GM21515 (cell line): ENCODE data around the gene EIF2AK3.

Experiments
- ATAC-seq: cut with Tn5 transposase; IDR thresholded peaks from one replicate; pipeline ENCODE4 v1.9.1; 2021; ENCODE audit not compliant: unreplicated experiment

The EIF2AK3 gene

DNA sequence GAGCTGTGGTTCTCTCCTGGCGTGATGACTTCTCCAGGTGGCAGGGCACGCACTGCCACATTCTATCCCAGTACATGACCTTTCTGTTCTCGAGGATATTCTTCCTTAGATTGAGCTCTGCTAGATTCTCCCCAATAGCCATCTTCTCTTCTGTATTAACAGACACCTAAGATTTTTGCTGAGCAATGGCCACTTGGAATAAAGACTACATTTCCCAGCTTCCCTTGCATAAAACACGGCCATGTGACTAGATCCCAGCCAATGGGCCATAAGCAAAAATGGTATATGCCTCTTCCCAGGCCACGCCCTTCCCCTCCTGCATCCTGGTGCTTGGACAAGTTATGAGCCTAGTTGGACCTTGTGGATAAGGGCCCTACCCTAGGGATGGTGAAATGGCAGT lies 82.1 kb downstream of the EIF2AK3 start:
- ATAC-seq: no peak

DNA sequence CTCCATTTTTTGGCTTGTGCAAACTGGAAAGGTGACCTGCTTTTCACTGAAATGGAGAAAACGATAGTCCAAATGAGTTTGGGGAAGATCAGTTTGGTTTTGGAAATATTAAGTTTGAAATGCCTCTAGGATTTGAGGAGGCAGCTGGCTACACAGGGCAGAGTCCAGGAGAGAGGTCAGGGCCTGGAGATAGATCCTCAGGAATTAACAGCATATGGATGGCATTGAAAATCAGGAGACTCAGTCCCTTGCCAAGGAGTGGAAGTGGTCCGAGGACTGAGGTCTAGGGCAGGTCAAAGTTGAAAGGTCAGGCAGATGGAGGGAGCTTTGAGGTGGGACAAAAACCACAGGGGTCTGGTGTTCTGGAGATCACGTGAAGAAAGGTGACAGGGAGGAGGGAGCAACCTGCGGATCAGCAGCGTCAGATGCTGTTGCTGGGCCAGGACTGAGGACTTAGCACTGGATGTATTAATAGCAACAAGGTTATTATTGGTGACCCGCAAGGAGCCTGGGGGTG lies 83.7 kb downstream of the EIF2AK3 start:
- ATAC-seq: no peak

DNA sequence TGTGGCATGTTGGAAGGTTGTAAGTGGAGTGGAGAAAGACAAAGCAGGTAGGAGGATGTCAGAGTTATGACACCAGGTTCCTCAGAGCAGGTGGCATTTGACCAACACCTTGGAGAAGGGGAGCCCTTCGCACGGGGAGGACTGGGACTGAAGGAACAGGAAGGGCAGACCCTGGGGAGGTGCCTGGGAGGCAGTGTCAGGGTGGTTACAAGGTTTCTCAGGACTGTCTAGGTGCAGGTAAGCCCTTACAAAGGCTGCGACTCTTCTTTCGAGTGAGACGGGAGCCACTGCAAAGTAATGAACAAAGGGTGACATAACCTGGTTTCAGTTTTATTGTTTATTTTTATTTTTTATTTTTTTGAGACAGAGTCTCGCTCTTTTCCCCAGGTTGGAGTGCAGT lies 84.6 kb downstream of the EIF2AK3 start:
- ATAC-seq: no peak

DNA sequence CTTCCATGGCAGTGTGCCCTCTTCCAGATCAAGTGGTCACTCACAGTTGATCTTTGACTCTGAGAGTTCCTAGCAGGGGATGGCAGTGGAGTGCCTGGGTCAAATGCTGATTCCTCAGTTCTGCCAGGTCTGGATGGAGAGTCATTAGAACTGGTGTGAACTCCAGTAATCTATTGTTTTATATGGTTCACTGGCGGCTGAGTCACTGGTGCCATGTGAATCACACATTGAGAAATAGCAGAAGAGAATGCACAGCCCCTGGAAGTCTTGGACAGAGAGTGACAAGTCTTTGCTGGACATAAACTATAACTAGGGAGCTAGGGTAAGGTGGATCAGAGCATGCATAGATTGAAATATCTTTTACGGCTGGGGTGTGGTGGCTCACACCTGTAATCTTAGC lies 86.9 kb downstream of the EIF2AK3 start:
- ATAC-seq: no peak

DNA sequence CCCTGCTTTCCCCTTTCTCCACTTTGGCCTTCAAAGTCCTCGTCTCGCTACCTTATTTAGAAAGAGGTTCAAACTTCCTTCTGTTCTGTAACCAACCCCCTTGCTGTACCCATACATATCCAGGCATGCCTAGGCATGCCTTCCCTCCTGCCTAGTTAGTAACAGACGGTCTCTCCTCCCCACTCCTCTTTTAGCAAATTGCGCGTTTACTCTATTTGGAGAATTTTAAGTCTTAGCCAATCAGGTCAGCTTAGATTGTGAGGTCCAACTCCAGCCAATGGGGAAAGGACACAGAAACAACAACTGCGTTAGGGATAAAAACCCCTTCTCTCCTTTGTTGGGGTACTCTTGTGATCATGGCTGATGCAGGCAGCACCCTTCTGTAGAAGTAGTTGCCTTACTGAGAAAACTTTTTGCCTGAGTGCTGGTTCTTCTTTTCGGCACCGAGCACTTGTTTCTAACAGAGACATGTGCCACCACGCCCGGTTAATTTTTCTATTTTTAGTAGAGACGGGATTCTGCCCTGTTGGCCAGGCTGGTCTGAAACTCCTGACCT lies 88.8 kb downstream of the EIF2AK3 start:
- no peak for ATAC-seq

DNA sequence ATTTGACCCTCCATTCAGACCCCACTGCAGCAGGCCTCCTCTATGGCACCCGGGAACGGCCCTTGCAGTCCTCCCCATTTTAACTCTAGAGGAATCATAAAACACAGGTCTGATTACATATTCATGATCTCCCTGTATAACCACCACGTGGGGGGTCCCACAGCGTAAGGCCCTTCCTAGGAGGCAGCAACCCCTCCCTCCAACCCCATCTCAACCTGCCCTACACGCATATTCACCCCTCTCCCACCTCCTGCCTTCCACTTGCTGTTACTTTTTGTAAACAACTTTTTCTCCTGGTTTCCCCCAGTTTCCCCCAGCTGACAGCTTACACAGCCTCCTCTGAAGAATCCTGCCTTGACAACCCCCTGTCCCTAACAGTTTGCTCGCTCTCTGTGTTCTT lies 89.6 kb downstream of the EIF2AK3 start:
- no peak for ATAC-seq

DNA sequence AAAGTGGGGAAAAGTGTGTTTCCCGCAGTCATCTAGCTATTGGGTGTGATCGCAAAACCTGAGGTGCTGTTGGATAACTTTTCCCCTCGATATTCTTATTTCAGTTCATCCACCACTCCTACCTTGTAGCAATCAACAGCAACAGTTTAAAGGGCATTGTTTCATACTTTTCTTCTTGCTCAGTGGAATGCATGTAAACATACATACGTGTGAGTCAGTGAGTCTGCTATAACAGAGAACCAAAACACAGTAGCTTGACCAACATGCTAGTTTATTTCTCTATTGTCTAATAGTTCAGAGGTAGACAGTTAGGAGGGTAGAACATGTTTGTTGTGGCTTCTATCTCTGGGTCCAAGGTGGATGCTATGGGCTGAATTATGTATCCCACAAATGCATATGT lies 97.2 kb downstream of the EIF2AK3 start:
- ATAC-seq: no peak

DNA sequence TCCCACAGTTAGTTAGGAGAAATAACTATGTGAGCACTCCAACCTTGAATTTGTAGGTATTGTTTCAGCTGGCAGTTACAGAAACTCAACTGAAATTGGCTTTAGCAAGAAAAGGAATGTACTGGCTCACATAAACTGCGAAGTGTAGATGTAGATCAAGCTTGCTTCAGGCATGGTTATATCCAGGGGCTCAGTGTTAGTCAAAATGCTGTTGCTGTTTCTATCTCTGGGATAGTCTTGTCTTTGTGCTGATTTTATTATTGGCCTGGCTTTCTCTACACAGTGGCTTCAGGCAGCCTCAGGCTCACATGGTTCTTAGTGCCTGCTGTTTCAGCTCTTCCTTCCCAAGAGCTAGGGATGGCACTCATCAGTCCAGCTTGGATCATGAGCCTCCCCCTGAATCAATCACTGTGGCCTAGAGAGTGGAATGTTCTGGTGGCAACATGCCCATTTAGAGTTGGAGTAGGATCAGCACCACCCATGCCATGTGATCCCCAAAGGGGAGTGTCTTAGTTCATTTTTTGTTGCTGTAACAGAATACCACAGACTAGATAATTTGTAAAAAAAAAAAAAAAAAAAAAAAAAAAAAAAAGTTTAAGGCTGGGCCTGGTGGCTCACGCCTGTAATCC lies 105.7 kb downstream of the EIF2AK3 start:
- no peak for ATAC-seq

DNA sequence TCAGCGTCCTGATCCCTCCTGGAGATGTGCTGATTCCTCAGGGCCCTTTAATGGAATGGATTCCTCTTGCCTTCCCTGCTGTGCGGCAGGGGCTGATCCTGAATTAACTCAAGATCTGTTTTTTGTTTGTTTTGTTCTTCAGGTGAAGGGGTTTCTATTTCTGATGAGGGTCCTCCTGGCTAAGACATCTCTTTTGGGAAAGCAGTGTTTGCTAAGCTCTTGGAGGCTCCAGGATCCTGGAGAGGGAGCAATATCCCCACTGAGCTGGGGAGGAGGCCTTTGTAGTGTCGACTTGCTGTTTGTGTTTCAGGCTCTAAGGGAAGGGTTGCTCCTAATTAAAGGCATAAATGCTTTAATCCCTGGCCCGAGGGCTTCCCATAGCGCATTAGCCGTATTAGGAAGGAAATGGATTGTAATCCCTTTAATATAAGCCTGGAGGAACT lies 109.5 kb downstream of the EIF2AK3 start:
- ATAC-seq: no peak
